PC-3 (cell line): ENCODE measurements around the gene SLC25A39.

Source experiments
- CTCF ChIP-seq: fragments of 300-600 bp; sonication (generic); conservative IDR thresholded peaks from 2 replicates; pipeline ENCODE4 v1.5.1; 2017; ENCODE audit warnings: antibody characterized with exemption, low read depth, mild to moderate bottlenecking, low read length
- EZH2 ChIP-seq: fragments of 300-600 bp; sonication (generic); IDR thresholded peaks from one replicate; pipeline ENCODE4 v1.6.1; 2017; ENCODE audit warnings: antibody characterized with exemption, mild to moderate bottlenecking, low read length; ENCODE audit not compliant: unreplicated experiment
- EZH2phosphoT487 ChIP-seq: fragments of 300-600 bp; sonication (generic); IDR thresholded peaks from 2 replicates; pipeline ENCODE4 v1.6.1; 2018; ENCODE audit warnings: mild to moderate bottlenecking, antibody characterized with exemption, low read length, borderline replicate concordance

DNA sequence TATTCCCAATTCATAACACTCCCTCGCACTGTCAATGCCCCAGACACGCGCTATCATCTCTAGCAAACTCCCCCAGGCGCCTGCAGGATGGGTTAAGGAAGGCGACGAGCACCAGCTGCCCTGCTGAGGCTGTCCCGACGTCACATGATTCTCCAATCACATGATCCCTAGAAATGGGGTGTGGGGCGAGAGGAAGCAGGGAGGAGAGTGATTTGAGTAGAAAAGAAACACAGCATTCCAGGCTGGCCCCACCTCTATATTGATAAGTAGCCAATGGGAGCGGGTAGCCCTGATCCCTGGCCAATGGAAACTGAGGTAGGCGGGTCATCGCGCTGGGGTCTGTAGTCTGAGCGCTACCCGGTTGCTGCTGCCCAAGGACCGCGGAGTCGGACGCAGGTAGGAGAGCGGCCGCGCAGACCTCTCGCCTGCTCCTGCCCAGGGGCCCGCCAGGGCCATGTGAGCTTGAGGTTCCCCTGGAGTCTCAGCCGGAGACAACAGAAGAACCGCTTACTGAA, 20.4 kb upstream of the SLC25A39 start, which contains the start of gene GRN:
- no peak for TF ChIP-seq CTCF
- no peak for TF ChIP-seq EZH2
- TF ChIP-seq EZH2phosphoT487: no peak
